Measurements from ENCODE around the gene SRI.

DNA sequence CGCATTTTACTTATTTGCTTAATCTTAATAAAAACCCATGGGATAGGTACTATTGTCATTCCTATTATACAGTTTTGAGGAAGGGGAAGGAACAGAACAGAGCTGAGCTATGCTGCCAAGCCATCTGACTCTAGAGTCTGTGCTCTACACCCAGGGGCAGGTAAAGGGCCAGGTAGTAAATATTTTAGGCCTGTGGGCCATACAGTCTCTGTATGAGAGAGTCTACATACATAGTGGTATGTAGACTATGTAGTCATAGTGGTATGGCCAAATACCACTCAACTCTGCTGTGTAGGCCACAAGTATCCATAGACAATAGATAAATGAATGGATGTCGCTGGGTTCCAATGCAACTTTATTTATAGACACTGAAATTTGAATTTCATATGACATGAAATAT lies 3.4 kb upstream of the SRI start:
- TF ChIP-seq, protein P1, sequence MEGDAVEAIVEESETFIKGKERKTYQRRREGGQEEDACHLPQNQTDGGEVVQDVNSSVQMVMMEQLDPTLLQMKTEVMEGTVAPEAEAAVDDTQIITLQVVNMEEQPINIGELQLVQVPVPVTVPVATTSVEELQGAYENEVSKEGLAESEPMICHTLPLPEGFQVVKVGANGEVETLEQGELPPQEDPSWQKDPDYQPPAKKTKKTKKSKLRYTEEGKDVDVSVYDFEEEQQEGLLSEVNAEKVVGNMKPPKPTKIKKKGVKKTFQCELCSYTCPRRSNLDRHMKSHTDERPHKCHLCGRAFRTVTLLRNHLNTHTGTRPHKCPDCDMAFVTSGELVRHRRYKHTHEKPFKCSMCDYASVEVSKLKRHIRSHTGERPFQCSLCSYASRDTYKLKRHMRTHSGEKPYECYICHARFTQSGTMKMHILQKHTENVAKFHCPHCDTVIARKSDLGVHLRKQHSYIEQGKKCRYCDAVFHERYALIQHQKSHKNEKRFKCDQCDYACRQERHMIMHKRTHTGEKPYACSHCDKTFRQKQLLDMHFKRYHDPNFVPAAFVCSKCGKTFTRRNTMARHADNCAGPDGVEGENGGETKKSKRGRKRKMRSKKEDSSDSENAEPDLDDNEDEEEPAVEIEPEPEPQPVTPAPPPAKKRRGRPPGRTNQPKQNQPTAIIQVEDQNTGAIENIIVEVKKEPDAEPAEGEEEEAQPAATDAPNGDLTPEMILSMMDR (IDR thresholded peaks at IDR 0.05) = no peak
- no peak for TF ChIP-seq POLR2A (IDR thresholded peaks at IDR 0.05)

Data from sigmoid colon (tissue), 3 donors.